Astrocyte (in vitro differentiated cells and primary cell): ENCODE data around the gene P3H3.

ENCODE experiments used
- EZH2 ChIP-seq: IDR thresholded peaks from 2 replicates; pipeline ENCODE4 v1.6.1; 2012; ENCODE audit warnings: mild to moderate bottlenecking, low read length, inconsistent platforms; ENCODE audit not compliant: insufficient read depth
- TF ChIP-seq, protein P1 (sequence below): IDR thresholded peaks from 2 replicates; pipeline ENCODE4 v1.5.1; 2011; ENCODE audit warnings: low read depth, mild to moderate bottlenecking, inconsistent platforms, low read length, moderate library complexity; ENCODE audit not compliant: insufficient read depth

GRCh38 chr12:6884539-6884938, 56.3 kb downstream of the P3H3 start:
- TF ChIP-seq, protein P1, sequence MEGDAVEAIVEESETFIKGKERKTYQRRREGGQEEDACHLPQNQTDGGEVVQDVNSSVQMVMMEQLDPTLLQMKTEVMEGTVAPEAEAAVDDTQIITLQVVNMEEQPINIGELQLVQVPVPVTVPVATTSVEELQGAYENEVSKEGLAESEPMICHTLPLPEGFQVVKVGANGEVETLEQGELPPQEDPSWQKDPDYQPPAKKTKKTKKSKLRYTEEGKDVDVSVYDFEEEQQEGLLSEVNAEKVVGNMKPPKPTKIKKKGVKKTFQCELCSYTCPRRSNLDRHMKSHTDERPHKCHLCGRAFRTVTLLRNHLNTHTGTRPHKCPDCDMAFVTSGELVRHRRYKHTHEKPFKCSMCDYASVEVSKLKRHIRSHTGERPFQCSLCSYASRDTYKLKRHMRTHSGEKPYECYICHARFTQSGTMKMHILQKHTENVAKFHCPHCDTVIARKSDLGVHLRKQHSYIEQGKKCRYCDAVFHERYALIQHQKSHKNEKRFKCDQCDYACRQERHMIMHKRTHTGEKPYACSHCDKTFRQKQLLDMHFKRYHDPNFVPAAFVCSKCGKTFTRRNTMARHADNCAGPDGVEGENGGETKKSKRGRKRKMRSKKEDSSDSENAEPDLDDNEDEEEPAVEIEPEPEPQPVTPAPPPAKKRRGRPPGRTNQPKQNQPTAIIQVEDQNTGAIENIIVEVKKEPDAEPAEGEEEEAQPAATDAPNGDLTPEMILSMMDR = no peak
- TF ChIP-seq EZH2 = no peak
